ENCODE results near the gene EXOC6. TPM values are rescaled to one million over a fixed set of nuclear protein-coding genes. Genes with fewer than 3 reads are reported as not detected.
A peak's percentile ranks its signal among the peaks of the same experiment; 100 is the strongest.

The EXOC6 gene
- total RNA-seq, 1 experiment from 2014 or later, result 19.2 TPM

- Mint-ChIP-seq H3K27me3 (ENCODE audit: unreplicated experiment) (peaks cover under 1% of the 10 kb centered on the region), H3K9me3 (ENCODE audit: low read depth, unreplicated experiment) (no peaks in the 10 kb centered on the region), H3K36me3 (ENCODE audit: insufficient read depth, unreplicated experiment) (no peaks in the 10 kb centered on the region), H3K4me1 (ENCODE audit: low read depth, unreplicated experiment) (peaks cover 17% of the 10 kb centered on the region), H3K4me3 (ENCODE audit: low read depth, unreplicated experiment) (no peak overlapping the region), H3K27ac (ENCODE audit: unreplicated experiment) (no peak overlapping the region)
- intact Hi-C loops (cut with micrococcal nuclease; ENCODE audit: unreplicated experiment), result loop anchor here (1.0 kb wide), 1 partner anchor 209 kb away; no protein-coding TSS in a partner anchor
- no TSS peak for BruUV-seq (replicated peaks)
- TF ChIP-seq CTCF (IDR thresholded peaks at IDR 0.05; ENCODE audit: unreplicated experiment), result no peak
- CTCF ChIA-PET, result interaction anchor here (0.7 kb wide), 2 partner anchors 208 to 210 kb away, joined by 3 read pairs; no protein-coding TSS in a partner anchor
- DNase-seq, result no peak
Measured at GRCh38 chr10:93079663-93080349, 231.5 kb downstream of the EXOC6 start.

GRCh38 chr10:93080350-93081046 lies 232.2 kb downstream of the EXOC6 start:
- Mint-ChIP-seq H3K27me3 (ENCODE audit: unreplicated experiment) (no peaks in the 10 kb centered on the region), H3K27ac (ENCODE audit: unreplicated experiment) (no peak overlapping the region), H3K36me3 (ENCODE audit: insufficient read depth, unreplicated experiment) (no peaks in the 10 kb centered on the region), H3K9me3 (ENCODE audit: low read depth, unreplicated experiment) (no peaks in the 10 kb centered on the region), H3K4me3 (ENCODE audit: low read depth, unreplicated experiment) (no peak overlapping the region), H3K4me1 (ENCODE audit: low read depth, unreplicated experiment) (peaks cover 17% of the 10 kb centered on the region)
- CTCF ChIA-PET, result interaction anchor here (0.7 kb wide), 2 partner anchors 207 to 209 kb away, joined by 3 read pairs; no protein-coding TSS in a partner anchor
- intact Hi-C loops (cut with micrococcal nuclease; ENCODE audit: unreplicated experiment), result loop anchor here (1.0 kb wide), 1 partner anchor 209 kb away; no protein-coding TSS in a partner anchor
- peak; percentile 66 for DNase-seq
- TF ChIP-seq CTCF (IDR thresholded peaks at IDR 0.05; ENCODE audit: unreplicated experiment), result peak; percentile 72
- no TSS peak for BruUV-seq (replicated peaks)

GRCh38 chr10:93081318-93081717 lies 233.0 kb downstream of the EXOC6 start:
- peaks cover 17% of the 10 kb centered on the region for H3K4me1 Mint-ChIP-seq (ENCODE audit: low read depth, unreplicated experiment)
- CTCF ChIA-PET, result no interaction called here
- DNase-seq, result no peak
- intact Hi-C loops (cut with micrococcal nuclease; ENCODE audit: unreplicated experiment), result no loop called here
- TF ChIP-seq CTCF (IDR thresholded peaks at IDR 0.05; ENCODE audit: unreplicated experiment), result no peak
- no peaks in the 10 kb centered on the region for H3K9me3 Mint-ChIP-seq (ENCODE audit: low read depth, unreplicated experiment)
- no peaks in the 10 kb centered on the region for H3K36me3 Mint-ChIP-seq (ENCODE audit: insufficient read depth, unreplicated experiment)
- H3K4me3 Mint-ChIP-seq (ENCODE audit: low read depth, unreplicated experiment), result no peak overlapping the region
- H3K27ac Mint-ChIP-seq (ENCODE audit: unreplicated experiment), result no peak overlapping the region
- no peaks in the 10 kb centered on the region for H3K27me3 Mint-ChIP-seq (ENCODE audit: unreplicated experiment)
- no TSS peak for BruUV-seq (replicated peaks)

GRCh38 chr10:93081834-93082233 lies 233.5 kb downstream of the EXOC6 start:
- H3K36me3 Mint-ChIP-seq (ENCODE audit: insufficient read depth, unreplicated experiment), result no peaks in the 10 kb centered on the region

More at GRCh38 chr10:93081834-93082233, 233.5 kb downstream of the EXOC6 start:
- intact Hi-C loops (cut with micrococcal nuclease; ENCODE audit: unreplicated experiment), result no loop called here
- Mint-ChIP-seq H3K4me3 (ENCODE audit: low read depth, unreplicated experiment) (no peak overlapping the region), H3K4me1 (ENCODE audit: low read depth, unreplicated experiment) (peaks cover 17% of the 10 kb centered on the region), H3K27me3 (ENCODE audit: unreplicated experiment) (no peaks in the 10 kb centered on the region), H3K27ac (ENCODE audit: unreplicated experiment) (no peak overlapping the region), H3K9me3 (ENCODE audit: low read depth, unreplicated experiment) (no peaks in the 10 kb centered on the region)
- BruUV-seq (replicated peaks), result no TSS peak
- no peak for TF ChIP-seq CTCF (IDR thresholded peaks at IDR 0.05; ENCODE audit: unreplicated experiment)
- DNase-seq, result no peak
- CTCF ChIA-PET, result no interaction called here

All from Calu3 (cell line).